ENCODE results near the gene RCVRN. TPM values are rescaled to one million over a fixed set of nuclear protein-coding genes. Genes with fewer than 3 reads are reported as not detected.

The RCVRN gene
- total and polyA plus RNA-seq, 2 of the 13 experiments (the other 11 are each of a cell fraction or from before 2014, with no cell fraction given), result not detected

- no peak overlapping the region for H2AFZ ChIP-seq (ENCODE audit: low read length)
- ATAC-seq, result no peak
These were observed 3.6 kb upstream of the RCVRN start for GRCh38 chr17:9908649-9909042.

GRCh38 chr17:9907883-9908648 is 3.0 kb upstream of the RCVRN start:
- DNase-seq (ENCODE audit: low spot score) (no peak), FAIRE-seq (no peak), ATAC-seq (no peak)
- no peak overlapping the region for H2AFZ ChIP-seq (ENCODE audit: low read length)
- H3K9ac ChIP-seq (ENCODE audit: insufficient read depth, low read depth, low read length), result no peak overlapping the region
- no peak overlapping the region for H3K4me2 ChIP-seq (ENCODE audit: low read depth, low read length)
- ChIA-PET CTCF (ENCODE audit: low intra/inter-chr PET ratio, low total read pairs) (no interaction called here), POLR2A (no interaction called here)
- BruUV-seq (replicated peaks), result no TSS peak
- WGBS (ENCODE audit: low lambda C conversion rate), result 15% methylated on average over 5 of the region's 12 CpGs
- H3K36me3 ChIP-seq (replicated peaks in 1 of 2; ENCODE audit: control insufficient read depth in 1 of 2, insufficient read depth in 2 of 2, low read length in 2 of 2), result no peaks in the 10 kb centered on the region
- intact Hi-C loops (cut with micrococcal nuclease; ENCODE audit: unreplicated experiment), result no loop called here
- H3K4me3 ChIP-seq (replicated peaks in 1 of 3; ENCODE audit: insufficient read depth in 1 of 3, low read depth in 2 of 3, low read length in 3 of 3), result no peak overlapping the region
- no peaks in the 10 kb centered on the region for H4K20me1 ChIP-seq (ENCODE audit: insufficient read depth, low read length)
- TF ChIP-seq CREB1 (IDR thresholded peaks at IDR 0.05) (peak; percentile 55), CREB1 (CRISPR knock-in tag; IDR thresholded peaks at IDR 0.05) (no peak), MEIS1 (CRISPR knock-in tag; IDR thresholded peaks at IDR 0.05; ENCODE audit: borderline replicate concordance) (no peak), ZBTB4 (CRISPR knock-in tag; IDR thresholded peaks at IDR 0.05; ENCODE audit: borderline replicate concordance) (no peak)
- in situ Hi-C loops (cut with HindIII; ENCODE audit: extremely low pct_ligation_motif_present, low pct_unique_long_range_greater_than_20kb), result no loop called here
- no peaks in the 10 kb centered on the region for H3K79me2 ChIP-seq (ENCODE audit: insufficient read depth, low read length)
- no peaks in the 10 kb centered on the region for H3K9me3 ChIP-seq (ENCODE audit: low read length)
- H3K27me3 ChIP-seq (ENCODE audit: control insufficient read depth in 1 of 2, insufficient read depth in 2 of 2, low read length in 2 of 2), result peaks cover 0 to 28% of the 10 kb centered on the region in 2 experiments; a peak in 4 of 5 replicates
- H3K4me1 ChIP-seq (ENCODE audit: insufficient read depth, low read length), result no peaks in the 10 kb centered on the region
- H3K27ac ChIP-seq (ENCODE audit: extremely low read length, insufficient read depth, low read length), result no peak overlapping the region

More at GRCh38 chr17:9908649-9909042, 3.6 kb upstream of the RCVRN start:
- no peaks in the 10 kb centered on the region for H3K79me2 ChIP-seq (ENCODE audit: insufficient read depth, low read length)
- H3K4me2 ChIP-seq (ENCODE audit: low read depth, low read length), result no peak overlapping the region
- no TSS peak for BruUV-seq (replicated peaks)
- CTCF ChIA-PET (ENCODE audit: low intra/inter-chr PET ratio, low total read pairs), result no interaction called here
- 36% methylated on average over 7 of the region's 7 CpGs for WGBS (ENCODE audit: low lambda C conversion rate)
- no peak overlapping the region for H3K4me3 ChIP-seq (replicated peaks in 1 of 3; ENCODE audit: insufficient read depth in 1 of 3, low read depth in 2 of 3, low read length in 3 of 3)
- H4K20me1 ChIP-seq (ENCODE audit: insufficient read depth, low read length), result no peaks in the 10 kb centered on the region
- H3K27me3 ChIP-seq (ENCODE audit: control insufficient read depth in 1 of 2, insufficient read depth in 2 of 2, low read length in 2 of 2), result peaks cover 0 to 28% of the 10 kb centered on the region in 2 experiments; a peak in 4 of 5 replicates
- FAIRE-seq, result no peak
- intact Hi-C loops (cut with micrococcal nuclease; ENCODE audit: unreplicated experiment), result no loop called here
- no peaks in the 10 kb centered on the region for H3K36me3 ChIP-seq (replicated peaks in 1 of 2; ENCODE audit: control insufficient read depth in 1 of 2, insufficient read depth in 2 of 2, low read length in 2 of 2)
- no peaks in the 10 kb centered on the region for H3K4me1 ChIP-seq (ENCODE audit: insufficient read depth, low read length)
- no peaks in the 10 kb centered on the region for H3K9me3 ChIP-seq (ENCODE audit: low read length)
- H3K9ac ChIP-seq (ENCODE audit: insufficient read depth, low read depth, low read length), result no peak overlapping the region
- TF ChIP-seq HHEX (CRISPR knock-in tag; IDR thresholded peaks at IDR 0.05) (no peak), ZNF75D (CRISPR knock-in tag; IDR thresholded peaks at IDR 0.05; ENCODE audit: borderline replicate concordance) (no peak), FOXK2 (IDR thresholded peaks at IDR 0.05) (no peak), MIER3 (CRISPR knock-in tag; IDR thresholded peaks at IDR 0.05; ENCODE audit: borderline replicate concordance) (no peak), ZSCAN21 (CRISPR knock-in tag; IDR thresholded peaks at IDR 0.05; ENCODE audit: borderline replicate concordance) (no peak)
- no peak overlapping the region for H3K27ac ChIP-seq (ENCODE audit: extremely low read length, insufficient read depth, low read length)
- no peak for DNase-seq (ENCODE audit: low spot score)
- in situ Hi-C loops (cut with HindIII; ENCODE audit: extremely low pct_ligation_motif_present, low pct_unique_long_range_greater_than_20kb), result no loop called here
- POLR2A ChIA-PET, result no interaction called here

Measured in HepG2 (cell line).